HG03558 (cell line): Measurements from ENCODE around the gene FEZF2.

Source experiments
- ATAC-seq: cut with Tn5 transposase; IDR thresholded peaks from one replicate; pipeline ENCODE4 v1.9.1; 2021; ENCODE audit warnings: moderate number of reproducible peaks; ENCODE audit not compliant: unreplicated experiment; ENCODE audit errors: extremely low read depth

Gene FEZF2

DNA sequence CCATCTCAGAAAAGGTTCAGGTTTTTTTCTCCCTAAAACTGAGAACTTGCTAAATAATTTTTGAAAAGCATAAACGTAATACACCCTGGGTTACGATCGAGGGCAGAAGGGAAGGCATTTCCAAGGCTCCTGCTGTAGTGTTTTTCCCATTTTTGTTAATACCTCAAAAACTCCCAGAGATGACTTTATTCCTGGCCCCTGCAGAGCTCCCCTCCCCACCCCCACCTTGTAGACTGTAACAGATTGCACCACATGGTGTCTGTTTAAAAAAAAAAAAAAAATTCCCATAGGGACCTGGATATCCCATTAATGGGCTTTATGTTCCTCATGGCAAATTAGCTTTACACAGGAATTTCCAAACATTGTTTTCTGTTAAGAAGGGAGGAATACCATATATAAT is 38.2 kb downstream of the FEZF2 start:
- ATAC-seq: no peak

DNA sequence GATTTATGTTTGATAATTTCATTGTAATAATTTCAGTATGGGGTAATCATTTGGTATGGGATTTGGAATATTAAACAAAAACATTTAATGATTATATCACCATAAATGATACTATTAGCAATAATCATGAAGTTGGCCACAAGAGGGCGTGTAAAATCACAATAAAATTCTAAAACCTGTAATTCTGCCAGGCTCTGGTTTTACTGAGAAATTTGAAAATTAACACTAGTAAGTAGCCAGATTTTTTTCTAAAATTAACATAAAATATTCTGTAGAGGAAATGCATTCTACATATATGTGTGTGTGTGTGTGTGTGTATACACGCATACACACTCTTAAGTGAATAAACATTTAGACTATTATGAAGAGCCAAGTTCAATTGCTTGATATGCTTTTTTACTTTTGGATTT is 40.5 kb downstream of the FEZF2 start:
- ATAC-seq: no peak

DNA sequence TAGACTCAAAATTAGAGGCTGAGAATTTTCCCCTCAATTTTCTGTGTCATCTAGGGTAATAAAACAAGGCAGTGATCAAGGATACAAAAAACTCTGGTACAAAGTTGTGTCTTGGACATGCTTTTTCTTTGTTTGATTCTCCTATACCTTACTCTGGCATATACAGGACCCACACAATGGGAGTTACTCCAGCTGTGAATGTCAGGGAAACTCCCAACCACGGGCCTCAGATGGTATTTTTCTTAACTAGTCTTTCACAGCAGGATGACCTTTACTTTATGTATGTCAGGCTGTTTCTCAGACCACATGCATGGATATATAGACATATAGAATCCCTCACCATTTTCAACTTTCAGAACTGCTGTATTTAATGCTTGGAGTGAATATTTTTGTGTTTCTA is 41.3 kb downstream of the FEZF2 start:
- ATAC-seq: no peak

DNA sequence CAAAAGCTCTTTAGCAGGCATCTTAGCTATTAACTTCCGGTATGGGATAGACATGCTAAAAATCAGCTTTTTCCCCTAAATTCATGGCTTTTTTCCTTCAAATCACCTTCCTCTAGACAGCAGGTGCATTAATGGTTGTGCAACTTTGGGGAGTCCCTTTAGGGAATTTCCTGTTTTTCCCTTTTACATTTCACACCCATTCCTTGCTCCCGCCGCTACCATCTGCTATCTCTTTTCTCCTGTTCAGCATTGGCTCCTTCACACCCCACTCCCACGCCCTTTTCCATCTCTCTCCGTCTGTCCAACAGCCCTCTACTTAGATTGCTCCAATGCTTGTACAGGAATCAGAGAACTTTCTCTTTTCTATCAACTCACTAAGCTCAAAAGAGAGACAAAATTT is 43.4 kb downstream of the FEZF2 start:
- no peak for ATAC-seq

DNA sequence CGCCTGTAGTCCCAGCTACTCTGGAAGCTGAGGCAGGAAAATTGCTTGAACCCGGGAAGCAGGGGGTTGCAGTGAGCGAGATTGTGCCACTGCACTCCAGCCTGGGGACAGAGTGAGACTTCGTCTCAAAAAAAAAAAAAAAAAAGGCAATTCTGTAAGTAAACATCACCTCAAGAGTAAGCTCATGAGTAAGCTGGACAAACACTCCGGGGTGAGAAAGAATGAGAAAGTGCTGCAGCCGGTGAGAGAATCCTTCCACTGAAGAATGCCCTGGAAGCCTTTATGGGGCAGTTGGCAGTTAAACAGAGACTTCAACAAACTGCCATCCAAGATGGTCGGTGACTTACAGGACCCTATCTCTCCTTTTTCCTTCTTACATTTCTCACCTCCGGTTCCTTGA is 47.5 kb downstream of the FEZF2 start:
- no peak for ATAC-seq

DNA sequence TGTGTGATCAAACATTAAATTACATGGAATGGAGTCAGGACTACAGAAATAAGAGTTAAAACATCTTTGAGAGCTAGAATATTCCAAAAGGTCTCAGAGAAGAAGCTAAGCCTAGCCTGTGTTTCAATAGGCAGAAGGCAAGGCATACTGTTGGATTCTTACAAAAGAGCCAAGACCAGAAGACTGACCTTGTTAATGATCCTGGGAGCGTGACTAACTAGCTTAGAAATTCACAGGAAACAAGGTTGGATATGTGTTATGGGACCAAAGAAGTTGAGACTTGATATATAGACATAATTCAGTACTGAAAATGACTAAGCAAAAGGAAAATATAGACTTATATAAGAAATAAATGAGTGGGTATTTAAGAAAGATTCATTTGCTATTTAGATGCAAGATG is 50.1 kb downstream of the FEZF2 start:
- ATAC-seq: no peak
